GM18870 (cell line): ENCODE results near the gene GABRR2.
"Not testable (repeated sequence)": the region's sequence is repeated elsewhere in the genome, so short reads cannot be mapped to it uniquely, and the experiment has no call there.

ENCODE experiments used
- ATAC-seq: cut with Tn5 transposase; IDR thresholded peaks from one replicate; pipeline ENCODE4 v1.9.1; 2021; ENCODE audit warnings: moderate library complexity; ENCODE audit not compliant: unreplicated experiment

GABRR2 gene

GRCh38 chr6:89264296-89264695, 50.8 kb downstream of the GABRR2 start:
- no peak for ATAC-seq

- no peak for ATAC-seq
Measured at GRCh38 chr6:89260832-89261231, 54.3 kb downstream of the GABRR2 start.

GRCh38 chr6:89260310-89260709, 54.8 kb downstream of the GABRR2 start:
- no peak for ATAC-seq

- no peak for ATAC-seq
Measured at GRCh38 chr6:89258912-89259311, 56.2 kb downstream of the GABRR2 start.

DNA sequence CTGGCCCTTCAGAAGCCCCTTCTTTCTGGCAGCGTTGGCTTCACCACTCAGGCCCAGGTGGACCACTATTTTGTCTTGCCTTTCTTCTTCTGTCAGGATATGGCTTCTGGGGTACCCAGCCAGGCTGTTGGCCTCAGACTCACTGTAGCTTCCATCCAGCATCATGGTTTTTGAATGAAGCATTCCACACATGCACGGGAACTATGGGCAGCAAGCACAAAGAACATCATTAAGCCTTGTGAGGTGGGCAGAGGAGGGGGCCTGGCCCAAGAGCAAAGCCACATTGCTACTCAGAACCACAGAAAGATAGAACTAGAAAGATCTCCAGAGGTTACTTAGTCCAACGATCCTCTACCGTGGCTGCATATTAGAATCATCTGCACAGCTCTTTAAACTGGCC, 57.3 kb downstream of the GABRR2 start:
- ATAC-seq, result no peak

- no peak for ATAC-seq
Measured at GRCh38 chr6:89257346-89257745, 57.8 kb downstream of the GABRR2 start.

DNA sequence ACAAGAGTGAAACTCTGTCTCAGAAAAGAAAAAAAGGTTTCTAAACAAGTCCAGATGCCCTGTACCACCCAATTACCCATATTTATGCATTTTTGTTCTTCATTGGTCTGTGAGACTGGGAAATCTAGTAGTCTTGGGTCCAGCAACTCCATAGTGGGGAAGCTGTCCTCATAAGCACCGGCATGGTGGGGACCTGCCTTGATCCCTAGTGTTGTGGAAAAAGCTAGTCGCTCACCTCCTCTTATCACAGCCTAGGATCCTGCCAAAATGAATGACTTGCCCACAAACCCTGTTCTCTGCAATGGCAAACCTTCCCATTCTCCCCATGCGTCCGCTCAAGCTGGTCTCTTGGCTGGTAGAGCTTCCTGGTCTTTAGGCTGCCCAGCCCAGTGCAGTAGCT, 59.7 kb downstream of the GABRR2 start:
- no peak for ATAC-seq

DNA sequence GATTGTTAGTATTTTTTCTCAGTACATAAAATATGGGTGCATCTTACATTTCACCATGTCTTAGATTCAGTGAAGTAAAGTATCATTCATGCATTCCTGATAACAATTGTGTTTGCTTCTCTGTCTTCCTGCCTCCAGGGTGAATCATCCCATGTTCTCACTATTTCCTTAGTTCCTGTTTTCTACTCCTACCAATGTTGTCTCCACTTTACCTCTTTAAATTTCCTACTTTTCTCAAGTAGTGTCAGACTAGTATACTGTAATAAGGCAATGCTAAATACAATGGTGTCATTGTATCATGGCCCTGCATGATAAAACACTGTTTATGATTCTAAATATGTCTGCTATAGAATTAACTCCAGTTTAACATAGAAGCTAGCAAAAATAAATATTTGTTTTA, 60.5 kb downstream of the GABRR2 start:
- no peak for ATAC-seq

DNA sequence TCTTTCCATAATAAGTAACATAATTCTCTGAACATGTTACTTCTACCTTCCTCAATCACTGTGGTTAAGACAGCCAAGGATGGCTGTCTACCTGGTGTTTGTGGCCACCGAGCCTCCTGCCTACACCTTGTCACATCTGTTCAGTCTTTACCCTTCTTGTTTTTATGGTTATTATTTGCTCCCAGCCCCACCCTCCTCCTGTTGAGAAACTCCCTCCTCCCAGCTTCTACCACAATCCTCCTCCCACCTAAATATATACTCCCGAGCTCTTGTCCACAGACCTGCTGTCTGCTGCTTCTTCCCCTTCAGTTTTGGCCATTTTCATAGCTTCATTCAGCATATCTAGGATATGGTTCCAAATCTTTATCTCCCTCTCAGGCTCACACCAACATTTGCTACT, 62.2 kb downstream of the GABRR2 start:
- no peak for ATAC-seq

DNA sequence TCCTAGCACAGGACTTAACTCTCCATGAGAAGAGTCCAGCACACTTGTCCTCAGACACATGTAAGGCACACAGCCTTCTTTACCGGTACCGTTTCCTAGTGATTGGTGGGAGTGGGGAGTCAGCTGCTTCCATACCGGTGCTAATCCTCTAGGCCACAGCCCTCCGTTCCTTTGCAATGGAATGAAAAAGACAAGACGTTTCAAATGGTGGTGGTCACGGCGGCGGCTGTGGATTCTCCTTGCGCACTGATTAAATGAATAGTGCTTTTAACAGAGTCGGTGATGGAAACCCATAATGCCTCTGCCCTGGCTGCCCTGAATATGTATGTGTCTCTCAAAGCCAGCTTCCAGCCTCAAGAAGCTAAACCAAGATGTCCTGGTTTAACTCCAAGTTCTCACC, 63.1 kb downstream of the GABRR2 start:
- ATAC-seq, result no peak

GRCh38 chr6:89251170-89251569, 63.9 kb downstream of the GABRR2 start:
- no peak for ATAC-seq

DNA sequence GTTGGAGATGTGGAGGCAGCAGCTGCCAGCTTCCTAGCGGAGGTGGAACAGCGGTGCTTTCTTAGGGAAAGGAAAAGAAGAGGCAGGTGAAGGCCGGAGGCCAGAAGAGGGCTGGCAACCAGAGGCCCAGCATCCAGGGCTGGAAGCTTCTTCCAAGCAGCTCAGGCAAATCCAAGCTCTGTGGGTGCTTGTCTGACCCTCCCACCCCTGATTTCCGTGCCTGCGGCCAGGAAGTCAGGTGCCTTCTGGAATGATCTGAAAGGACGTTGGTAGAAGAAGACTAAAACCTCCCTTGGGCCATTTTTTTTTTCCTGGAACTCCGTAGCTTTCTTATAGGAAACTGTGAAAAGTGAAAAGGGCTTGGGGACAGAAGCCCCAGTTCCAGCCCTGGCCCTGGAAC, 64.9 kb downstream of the GABRR2 start:
- ATAC-seq, result no peak

GRCh38 chr6:89244241-89244985, 70.7 kb downstream of the GABRR2 start:
- ATAC-seq, result peak; percentile 51

- ATAC-seq, result no peak
Measured at GRCh38 chr6:89243331-89243629, 71.8 kb downstream of the GABRR2 start.

- no peak for ATAC-seq
Measured at GRCh38 chr6:89242574-89243330, 72.3 kb downstream of the GABRR2 start.

DNA sequence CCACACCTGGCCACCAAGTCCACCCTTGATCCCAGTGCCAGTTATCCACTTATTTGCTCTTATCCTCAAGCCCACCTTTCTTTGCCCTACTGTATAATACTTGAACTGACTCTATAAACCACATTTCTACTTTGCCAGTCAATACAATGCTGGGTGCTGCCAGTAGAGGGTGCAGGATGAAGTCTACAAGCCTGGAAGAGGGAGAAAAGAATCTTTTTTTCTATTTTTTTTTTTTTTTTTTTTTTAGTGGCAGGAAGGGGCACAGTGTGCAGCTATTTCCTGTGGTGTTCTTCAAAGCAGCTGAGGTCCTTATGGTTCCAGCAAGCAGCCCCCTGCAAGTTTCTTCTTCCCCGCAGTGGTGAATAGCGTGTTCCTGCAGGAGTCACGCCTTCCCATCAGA, 75.8 kb downstream of the GABRR2 start:
- ATAC-seq, result no peak

- no peak for ATAC-seq
Measured at GRCh38 chr6:89237158-89237557, 77.9 kb downstream of the GABRR2 start.

DNA sequence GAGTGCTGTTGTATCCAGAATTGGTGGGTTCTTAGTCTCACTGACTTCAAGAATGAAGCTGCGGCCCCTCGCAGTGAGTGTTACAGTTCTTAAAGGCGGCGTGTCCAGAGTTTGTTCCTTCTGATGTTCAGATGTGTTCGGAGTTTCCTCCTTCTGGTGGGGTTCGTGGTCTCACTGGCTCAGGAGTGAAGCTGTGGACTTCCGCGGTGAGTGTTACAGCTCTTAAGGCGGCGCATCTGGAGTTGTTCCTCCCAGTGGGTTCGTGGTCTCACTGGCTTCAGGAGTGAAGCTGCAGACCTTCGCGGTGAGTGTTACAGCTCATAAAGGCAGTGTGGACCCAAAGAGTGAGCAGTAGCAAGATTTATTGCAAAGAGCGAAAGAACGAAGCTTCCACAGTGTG, 81.5 kb downstream of the GABRR2 start:
- not testable (repeated sequence) for ATAC-seq

GRCh38 chr6:89222712-89223039, 92.4 kb downstream of the GABRR2 start:
- no peak for ATAC-seq

GRCh38 chr6:89221971-89222711, 93.0 kb downstream of the GABRR2 start:
- no peak for ATAC-seq

GRCh38 chr6:89221129-89221528, 94.0 kb downstream of the GABRR2 start:
- ATAC-seq, result no peak

- no peak for ATAC-seq
Measured at GRCh38 chr6:89217299-89217910, 97.7 kb downstream of the GABRR2 start, which contains the start of gene GABRR1. TSS of gene GABRR1 (minus strand) at chr6:89217358. CDS start at chr6:89217322, 36 bp downstream.
